GM12874 (cell line): ENCODE data around the gene RAD51B.

Experiments
- CTCF ChIP-seq: IDR thresholded peaks from 2 replicates; pipeline ENCODE4 v1.5.1; 2011; ENCODE audit warnings: low read depth, mild to moderate bottlenecking, control low read depth, low read length, moderate library complexity; ENCODE audit not compliant: insufficient read depth

The RAD51B gene

DNA sequence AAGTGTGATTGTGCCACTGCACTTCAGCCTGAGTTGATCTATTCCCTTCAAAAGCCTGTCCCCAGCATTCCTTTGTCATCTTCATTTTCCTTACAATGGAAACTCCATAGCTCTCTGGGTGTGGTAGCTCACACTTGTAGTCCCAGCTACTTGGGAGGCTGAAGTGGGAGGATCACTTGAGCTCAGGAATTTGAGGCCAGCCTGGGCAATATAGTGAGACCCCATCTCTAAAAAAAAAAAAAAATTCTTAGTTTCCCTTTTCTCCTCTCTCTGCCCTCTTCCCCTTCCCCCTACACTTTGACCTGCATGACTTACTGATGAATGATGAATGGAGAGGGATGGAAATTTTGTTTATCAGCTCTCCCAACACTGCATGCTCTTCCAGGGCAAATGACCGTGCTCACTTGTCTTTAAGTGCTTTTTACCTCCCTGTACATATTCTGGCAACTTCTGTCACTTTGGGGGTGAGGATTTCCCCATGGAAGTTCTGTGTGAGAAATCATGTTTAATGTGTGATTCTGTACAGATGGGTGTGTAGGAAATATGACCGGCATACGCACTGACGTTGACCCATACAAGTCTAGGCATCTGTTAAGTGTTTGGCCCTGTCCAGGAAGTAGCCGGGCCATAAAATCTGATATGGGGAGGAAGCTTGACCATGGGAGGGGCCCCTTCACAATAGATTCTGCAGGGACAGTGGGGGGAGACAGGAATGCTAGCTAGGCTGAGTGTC, 907.9 kb downstream of the RAD51B start:
- no peak for TF ChIP-seq CTCF

DNA sequence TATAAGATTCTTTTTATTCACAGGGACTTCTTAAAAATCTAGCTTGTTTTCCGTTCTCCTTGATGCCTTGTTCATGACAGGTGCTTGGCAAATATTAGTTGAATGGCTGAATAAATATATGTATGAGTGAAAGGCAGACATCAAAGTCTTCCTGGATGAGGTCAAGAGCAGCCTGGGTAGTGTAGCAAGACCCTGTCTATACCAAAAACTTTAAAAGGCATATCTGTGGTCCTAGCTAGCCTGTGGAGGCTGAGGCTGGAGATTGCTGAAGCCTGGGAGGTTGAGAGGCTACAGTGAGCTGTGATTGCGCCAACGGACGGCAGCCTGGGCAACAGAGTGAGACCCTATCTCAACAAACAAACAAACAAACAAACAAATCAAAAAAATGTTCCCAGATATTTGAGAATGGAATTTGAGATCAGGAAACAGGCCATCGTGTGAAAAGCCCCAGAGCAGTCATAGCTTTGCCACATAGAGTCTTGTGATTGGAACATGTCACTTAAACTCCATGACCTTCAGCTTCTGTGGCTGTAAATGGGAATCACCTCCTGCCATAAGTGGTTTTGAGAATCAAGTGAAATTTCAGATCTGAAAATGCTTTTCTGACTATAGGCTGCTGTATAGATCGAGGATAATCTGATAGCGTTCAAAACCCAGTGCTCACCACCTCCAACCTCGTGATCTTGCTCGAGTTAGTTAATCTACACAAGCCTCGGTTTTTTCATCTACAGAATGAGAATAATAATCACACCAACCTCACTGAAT, 908.9 kb downstream of the RAD51B start:
- TF ChIP-seq CTCF = no peak

DNA sequence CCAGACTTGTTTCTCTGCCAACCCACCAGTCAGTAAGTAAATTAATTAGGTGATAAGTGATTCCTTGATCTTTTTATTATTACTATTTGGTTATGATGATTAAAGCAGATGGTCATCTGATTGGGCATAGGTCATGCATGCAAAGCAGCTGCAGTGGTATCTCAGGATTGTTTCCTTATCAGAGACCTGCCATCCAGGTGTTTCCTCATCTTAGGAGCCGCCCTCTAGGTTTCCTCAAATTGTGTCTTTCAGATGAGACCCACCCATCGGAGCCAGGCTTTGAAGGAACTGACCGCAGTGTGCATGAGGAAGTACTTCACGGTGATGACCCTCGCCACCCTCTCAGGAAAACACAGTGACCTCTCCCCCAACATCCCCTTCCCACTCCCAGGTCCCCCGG, 910.0 kb downstream of the RAD51B start:
- TF ChIP-seq CTCF = no peak

GRCh38 chr14:68730348-68730747, 910.8 kb downstream of the RAD51B start:
- no peak for TF ChIP-seq CTCF

GRCh38 chr14:68730811-68731425, 911.3 kb downstream of the RAD51B start:
- no peak for TF ChIP-seq CTCF

DNA sequence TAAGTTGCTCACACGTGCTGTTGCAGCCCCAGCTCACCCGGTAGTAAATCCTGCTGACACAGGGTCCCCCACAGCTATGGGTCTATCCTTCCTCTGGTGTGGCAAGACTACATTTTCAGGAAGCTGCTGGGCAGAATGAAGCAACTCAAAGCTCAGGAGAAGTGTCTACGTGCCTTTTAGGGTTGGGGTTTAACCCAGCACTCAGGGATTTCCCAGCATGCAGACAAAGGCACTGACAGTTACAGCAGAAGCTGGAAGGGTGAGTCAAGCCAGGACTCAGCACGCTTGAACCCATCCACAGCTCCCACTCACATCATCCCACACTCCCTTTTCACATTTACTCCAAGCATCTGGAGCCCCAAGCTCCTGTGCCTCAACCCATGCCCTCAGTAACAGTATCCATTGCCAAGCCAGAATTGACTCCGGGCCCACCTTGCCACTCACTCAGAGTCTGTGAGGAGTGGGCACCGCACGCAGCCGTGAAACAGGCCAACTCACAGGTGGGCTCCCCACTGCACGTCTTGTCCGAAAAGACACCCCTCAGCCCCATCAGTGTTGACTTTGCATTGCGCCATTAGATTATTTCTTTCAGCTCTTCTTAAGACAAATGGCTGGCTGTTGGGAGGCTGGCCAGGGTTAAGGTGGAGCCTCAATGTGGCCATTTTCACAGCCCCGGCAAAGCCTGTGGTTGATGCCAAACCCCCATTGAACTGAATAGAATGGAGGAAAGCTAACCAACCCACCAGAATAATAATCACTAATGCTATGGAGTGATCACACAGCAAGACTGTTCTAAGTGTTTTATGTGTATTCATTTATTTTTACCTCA, 913.7 kb downstream of the RAD51B start:
- no peak for TF ChIP-seq CTCF
